Neural cell (in vitro differentiated cells): Measurements from ENCODE around the gene ROR2.

Source experiments
- CTCF ChIP-seq: fragments of 450-650 bp; IDR thresholded peaks from 2 replicates; pipeline ENCODE4 v1.5.1; 2014; ENCODE audit warnings: antibody characterized with exemption, mild to moderate bottlenecking, moderate library complexity; ENCODE audit not compliant: poor library complexity, severe bottlenecking
- EP300 ChIP-seq: fragments of 450-650 bp; conservative IDR thresholded peaks from 2 replicates; pipeline ENCODE4 v1.6.1; 2014; ENCODE audit warnings: antibody characterized with exemption, mild to moderate bottlenecking, moderate library complexity; ENCODE audit not compliant: poor library complexity, severe bottlenecking
- EZH2 ChIP-seq: fragments of 200-600, 300-800 bp; shearing (Covaris generic), sonication (generic); IDR thresholded peaks from 2 replicates; pipeline ENCODE4 v1.6.1; 2014; ENCODE audit warnings: antibody characterized with exemption, low read length, borderline replicate concordance, mild to moderate bottlenecking; ENCODE audit not compliant: insufficient read depth, poor library complexity, severe bottlenecking
- MXI1 ChIP-seq: fragments of 450-650 bp; conservative IDR thresholded peaks from 2 replicates; pipeline ENCODE4 v1.6.1; 2014; ENCODE audit warnings: antibody characterized with exemption, mild to moderate bottlenecking; ENCODE audit not compliant: poor library complexity, severe bottlenecking
- POLR2AphosphoS5 ChIP-seq: IDR thresholded peaks from 2 replicates; pipeline ENCODE4 v1.6.1; 2012
- RAD21 ChIP-seq: fragments of 450-650 bp; conservative IDR thresholded peaks from 2 replicates; pipeline ENCODE4 v1.6.1; 2014; ENCODE audit warnings: antibody characterized with exemption, mild to moderate bottlenecking, moderate library complexity
- REST ChIP-seq: IDR thresholded peaks from 2 replicates; pipeline ENCODE4 v1.6.1; 2012; ENCODE audit warnings: borderline replicate concordance
- SMC3 ChIP-seq: fragments of 450-650 bp; conservative IDR thresholded peaks from 2 replicates; pipeline ENCODE4 v1.6.1; 2014; ENCODE audit warnings: antibody characterized with exemption, mild to moderate bottlenecking, moderate library complexity; ENCODE audit not compliant: poor library complexity
- TAF1 ChIP-seq: IDR thresholded peaks from 2 replicates; pipeline ENCODE4 v1.6.1; 2012; ENCODE audit warnings: low read depth

- no peak for TF ChIP-seq EZH2
- TF ChIP-seq CTCF = no peak
- TF ChIP-seq REST = no peak
- no peak for TF ChIP-seq MXI1
- TF ChIP-seq POLR2AphosphoS5 = no peak
- no peak for TF ChIP-seq RAD21
- TF ChIP-seq SMC3 = no peak
- TF ChIP-seq EP300 = no peak
- TF ChIP-seq TAF1 = no peak
Measured at GRCh38 chr9:91882627-91883026, 67.4 kb downstream of the ROR2 start.
